NB4 (cell line): Measurements from ENCODE around the gene RBMS3.

Source experiments
- DNase-seq: peaks from one replicate; pipeline ENCODE4 v3.0.0; 2010; ENCODE audit warnings: low read depth
- H3K4me3 ChIP-seq: one replicate; pipeline ENCODE4 v1.5.1; 2011; ENCODE audit warnings: mild to moderate bottlenecking, low read depth, low read length, moderate library complexity
- MYC ChIP-seq: IDR thresholded peaks from 2 replicates; pipeline ENCODE4 v1.6.1; 2011; ENCODE audit warnings: low read depth, low read length
- POLR2A ChIP-seq: IDR thresholded peaks from 2 replicates; pipeline ENCODE4 v1.6.1; 2011; ENCODE audit warnings: mild to moderate bottlenecking; ENCODE audit not compliant: insufficient read length; ENCODE audit errors: extremely low read depth
- TF ChIP-seq, protein P1 (sequence below): IDR thresholded peaks from 2 replicates; pipeline ENCODE4 v1.6.1; 2011; ENCODE audit warnings: low read depth, low read length
- TF ChIP-seq, protein P2 (sequence below): IDR thresholded peaks from one replicate; pipeline ENCODE4 v1.5.1; 2012; ENCODE audit warnings: low read depth, low read length

Gene RBMS3

DNA sequence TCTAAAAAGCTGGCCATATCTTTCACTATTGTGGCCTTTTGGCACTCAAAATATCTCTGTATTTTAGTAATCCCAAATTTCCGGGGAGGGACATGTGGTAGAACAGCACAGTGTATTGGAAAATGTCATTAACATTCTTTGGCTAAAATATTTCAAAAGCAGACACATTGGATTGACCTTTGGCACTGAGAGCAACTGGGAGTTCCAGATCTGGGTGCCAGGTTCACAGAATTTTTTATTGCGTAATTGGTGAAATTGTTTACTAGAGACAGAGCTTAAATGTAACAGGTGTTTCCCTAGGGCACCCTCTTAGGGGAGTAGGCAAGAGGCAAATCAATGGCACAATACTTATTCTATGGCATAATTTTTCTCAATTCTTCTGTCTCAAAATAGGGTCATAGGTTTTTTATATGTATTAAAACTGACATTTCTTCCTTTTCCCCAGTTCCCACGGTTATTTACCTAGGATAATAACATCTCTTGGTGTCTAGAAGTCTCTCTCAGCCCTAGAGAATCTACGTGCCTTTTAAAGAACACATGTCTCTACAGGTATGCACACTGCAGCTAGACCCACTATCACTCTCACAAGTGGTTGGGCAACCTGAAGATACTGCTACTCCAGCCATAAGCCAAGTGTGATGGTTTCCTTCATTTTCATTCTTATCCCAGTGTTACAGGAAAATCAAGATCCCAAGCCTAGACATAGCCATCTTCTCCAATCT is 10.6 kb downstream of the RBMS3 start:
- H3K4me3 ChIP-seq, result no peak overlapping the region
- no peak for DNase-seq
- no peak for TF ChIP-seq MYC
- TF ChIP-seq POLR2A, result no peak
- TF ChIP-seq, protein P1, sequence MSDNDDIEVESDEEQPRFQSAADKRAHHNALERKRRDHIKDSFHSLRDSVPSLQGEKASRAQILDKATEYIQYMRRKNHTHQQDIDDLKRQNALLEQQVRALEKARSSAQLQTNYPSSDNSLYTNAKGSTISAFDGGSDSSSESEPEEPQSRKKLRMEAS, result no peak
- TF ChIP-seq, protein P2, sequence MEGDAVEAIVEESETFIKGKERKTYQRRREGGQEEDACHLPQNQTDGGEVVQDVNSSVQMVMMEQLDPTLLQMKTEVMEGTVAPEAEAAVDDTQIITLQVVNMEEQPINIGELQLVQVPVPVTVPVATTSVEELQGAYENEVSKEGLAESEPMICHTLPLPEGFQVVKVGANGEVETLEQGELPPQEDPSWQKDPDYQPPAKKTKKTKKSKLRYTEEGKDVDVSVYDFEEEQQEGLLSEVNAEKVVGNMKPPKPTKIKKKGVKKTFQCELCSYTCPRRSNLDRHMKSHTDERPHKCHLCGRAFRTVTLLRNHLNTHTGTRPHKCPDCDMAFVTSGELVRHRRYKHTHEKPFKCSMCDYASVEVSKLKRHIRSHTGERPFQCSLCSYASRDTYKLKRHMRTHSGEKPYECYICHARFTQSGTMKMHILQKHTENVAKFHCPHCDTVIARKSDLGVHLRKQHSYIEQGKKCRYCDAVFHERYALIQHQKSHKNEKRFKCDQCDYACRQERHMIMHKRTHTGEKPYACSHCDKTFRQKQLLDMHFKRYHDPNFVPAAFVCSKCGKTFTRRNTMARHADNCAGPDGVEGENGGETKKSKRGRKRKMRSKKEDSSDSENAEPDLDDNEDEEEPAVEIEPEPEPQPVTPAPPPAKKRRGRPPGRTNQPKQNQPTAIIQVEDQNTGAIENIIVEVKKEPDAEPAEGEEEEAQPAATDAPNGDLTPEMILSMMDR, result no peak

DNA sequence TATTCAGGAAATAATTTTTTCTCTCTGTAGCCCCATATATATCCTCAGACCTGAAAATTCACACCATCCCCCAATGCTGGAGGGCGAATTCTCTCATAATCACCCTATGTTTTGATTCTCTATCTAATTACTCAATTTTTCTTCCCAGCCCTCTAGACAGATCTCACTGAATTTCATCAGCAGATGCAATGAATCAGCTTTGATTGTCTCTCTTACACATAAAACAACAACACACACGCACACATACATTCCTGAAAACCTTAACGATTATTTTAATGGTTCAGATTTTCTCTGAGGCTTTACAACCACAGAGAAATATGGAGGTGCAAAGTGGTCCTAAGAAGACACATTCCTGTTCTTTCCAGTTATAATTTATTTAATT is 11.1 kb downstream of the RBMS3 start:
- no peak for DNase-seq
- TF ChIP-seq, protein P1, result no peak
- TF ChIP-seq POLR2A, result no peak
- no peak for TF ChIP-seq MYC
- TF ChIP-seq, protein P2, result no peak
- no peak overlapping the region for H3K4me3 ChIP-seq

DNA sequence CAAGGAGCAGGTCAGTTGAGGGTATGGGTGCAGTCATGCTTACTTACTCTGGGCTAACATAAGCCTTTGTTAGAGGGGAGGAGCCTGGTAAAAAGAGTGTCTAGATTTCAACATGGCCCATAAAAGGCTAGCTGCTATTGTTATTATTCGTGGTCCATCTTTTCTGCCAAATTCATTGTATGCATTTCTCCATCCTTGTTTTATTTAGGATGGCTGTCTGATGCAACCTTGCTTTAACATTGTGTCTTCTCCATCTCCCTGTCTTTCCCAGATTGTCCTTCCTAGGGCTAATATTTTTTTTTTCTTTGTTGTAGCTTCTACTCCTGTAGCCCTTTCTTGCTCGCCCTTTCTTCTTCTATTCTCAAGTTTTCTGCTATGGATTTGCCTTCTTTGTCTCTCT is 12.6 kb downstream of the RBMS3 start:
- no peak for DNase-seq
- H3K4me3 ChIP-seq, result no peak overlapping the region
- TF ChIP-seq, protein P1, result no peak
- TF ChIP-seq MYC (no peak), POLR2A (no peak)
- TF ChIP-seq, protein P2, result no peak

DNA sequence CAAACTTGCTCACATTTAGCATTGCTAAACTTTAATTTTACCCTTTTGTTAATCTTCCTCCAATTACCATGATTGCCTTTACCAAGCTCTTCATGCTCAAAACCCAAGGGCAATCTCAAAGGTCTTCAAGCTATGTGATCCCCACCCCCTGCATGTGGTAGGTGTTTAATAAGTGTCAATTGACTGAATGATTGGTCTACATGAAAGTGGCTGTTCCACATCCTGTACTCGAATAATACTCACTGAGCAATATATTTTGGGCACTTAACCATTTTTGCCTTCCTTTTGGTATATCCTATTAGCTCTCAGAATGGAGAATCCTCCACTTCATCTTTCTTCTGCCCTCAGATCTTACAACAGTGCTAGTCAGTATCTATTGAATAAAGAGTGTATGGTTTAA is 17.1 kb downstream of the RBMS3 start:
- no peak for DNase-seq
- H3K4me3 ChIP-seq, result no peak overlapping the region
- TF ChIP-seq MYC, result no peak
- no peak for TF ChIP-seq POLR2A
- TF ChIP-seq, protein P2, result no peak
- TF ChIP-seq, protein P1, result no peak

DNA sequence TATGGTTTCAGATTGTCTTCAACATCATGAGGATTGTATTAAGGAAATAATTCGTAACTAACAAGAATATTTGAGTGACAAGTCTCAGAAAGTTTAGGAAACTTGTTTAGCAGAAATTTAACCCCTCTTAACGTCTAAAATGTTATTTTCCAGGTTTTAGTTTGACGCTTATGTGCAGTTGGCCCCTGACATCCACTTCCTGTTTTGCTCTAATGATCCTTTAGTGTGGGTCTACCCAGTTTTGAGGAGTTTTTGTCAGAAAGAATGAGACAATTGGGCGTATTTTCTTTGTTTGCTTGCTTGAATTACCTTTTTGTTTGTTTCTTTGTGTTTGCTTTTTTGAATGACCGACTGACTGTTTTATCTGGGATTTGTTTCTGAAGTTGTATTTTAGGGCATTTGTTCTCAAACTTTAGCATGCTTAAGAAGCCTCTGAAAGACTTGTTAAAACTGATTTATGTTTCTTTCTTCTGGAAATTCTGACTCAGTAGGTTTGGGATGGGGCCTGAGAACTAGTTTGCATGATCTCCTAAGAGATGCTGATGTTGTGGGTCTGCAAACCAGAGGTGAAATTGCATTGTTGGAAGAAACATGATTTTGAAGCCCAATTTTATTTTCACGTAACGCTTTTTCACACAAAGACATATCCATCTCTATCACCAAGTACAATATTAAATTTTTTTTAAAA is 20.6 kb downstream of the RBMS3 start:
- no peak for DNase-seq
- no peak overlapping the region for H3K4me3 ChIP-seq
- TF ChIP-seq, protein P2, result no peak
- TF ChIP-seq, protein P1, result no peak
- no peak for TF ChIP-seq POLR2A
- no peak for TF ChIP-seq MYC
